ENCODE data around the gene PRTG.
"Not testable (repeated sequence)": the region's sequence is repeated elsewhere in the genome, so short reads cannot be mapped to it uniquely, and the experiment has no call there.

The PRTG gene, protein sequence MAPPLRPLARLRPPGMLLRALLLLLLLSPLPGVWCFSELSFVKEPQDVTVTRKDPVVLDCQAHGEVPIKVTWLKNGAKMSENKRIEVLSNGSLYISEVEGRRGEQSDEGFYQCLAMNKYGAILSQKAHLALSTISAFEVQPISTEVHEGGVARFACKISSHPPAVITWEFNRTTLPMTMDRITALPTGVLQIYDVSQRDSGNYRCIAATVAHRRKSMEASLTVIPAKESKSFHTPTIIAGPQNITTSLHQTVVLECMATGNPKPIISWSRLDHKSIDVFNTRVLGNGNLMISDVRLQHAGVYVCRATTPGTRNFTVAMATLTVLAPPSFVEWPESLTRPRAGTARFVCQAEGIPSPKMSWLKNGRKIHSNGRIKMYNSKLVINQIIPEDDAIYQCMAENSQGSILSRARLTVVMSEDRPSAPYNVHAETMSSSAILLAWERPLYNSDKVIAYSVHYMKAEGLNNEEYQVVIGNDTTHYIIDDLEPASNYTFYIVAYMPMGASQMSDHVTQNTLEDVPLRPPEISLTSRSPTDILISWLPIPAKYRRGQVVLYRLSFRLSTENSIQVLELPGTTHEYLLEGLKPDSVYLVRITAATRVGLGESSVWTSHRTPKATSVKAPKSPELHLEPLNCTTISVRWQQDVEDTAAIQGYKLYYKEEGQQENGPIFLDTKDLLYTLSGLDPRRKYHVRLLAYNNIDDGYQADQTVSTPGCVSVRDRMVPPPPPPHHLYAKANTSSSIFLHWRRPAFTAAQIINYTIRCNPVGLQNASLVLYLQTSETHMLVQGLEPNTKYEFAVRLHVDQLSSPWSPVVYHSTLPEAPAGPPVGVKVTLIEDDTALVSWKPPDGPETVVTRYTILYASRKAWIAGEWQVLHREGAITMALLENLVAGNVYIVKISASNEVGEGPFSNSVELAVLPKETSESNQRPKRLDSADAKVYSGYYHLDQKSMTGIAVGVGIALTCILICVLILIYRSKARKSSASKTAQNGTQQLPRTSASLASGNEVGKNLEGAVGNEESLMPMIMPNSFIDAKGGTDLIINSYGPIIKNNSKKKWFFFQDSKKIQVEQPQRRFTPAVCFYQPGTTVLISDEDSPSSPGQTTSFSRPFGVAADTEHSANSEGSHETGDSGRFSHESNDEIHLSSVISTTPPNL

GRCh38 chr15:55742927-55743728, at the start of gene PRTG:
Gene PRTG (minus strand): TSS chr15:55743152. CDS start chr15:55742931, 221 bp downstream.
- DNase-seq (ENCODE audit: low read depth in 2 of 2): no peak

GRCh38 chr15:55791551-55792400, 48.8 kb upstream of the PRTG start:
- DNase-seq (ENCODE audit: low read depth in 2 of 2): no peak

DNA sequence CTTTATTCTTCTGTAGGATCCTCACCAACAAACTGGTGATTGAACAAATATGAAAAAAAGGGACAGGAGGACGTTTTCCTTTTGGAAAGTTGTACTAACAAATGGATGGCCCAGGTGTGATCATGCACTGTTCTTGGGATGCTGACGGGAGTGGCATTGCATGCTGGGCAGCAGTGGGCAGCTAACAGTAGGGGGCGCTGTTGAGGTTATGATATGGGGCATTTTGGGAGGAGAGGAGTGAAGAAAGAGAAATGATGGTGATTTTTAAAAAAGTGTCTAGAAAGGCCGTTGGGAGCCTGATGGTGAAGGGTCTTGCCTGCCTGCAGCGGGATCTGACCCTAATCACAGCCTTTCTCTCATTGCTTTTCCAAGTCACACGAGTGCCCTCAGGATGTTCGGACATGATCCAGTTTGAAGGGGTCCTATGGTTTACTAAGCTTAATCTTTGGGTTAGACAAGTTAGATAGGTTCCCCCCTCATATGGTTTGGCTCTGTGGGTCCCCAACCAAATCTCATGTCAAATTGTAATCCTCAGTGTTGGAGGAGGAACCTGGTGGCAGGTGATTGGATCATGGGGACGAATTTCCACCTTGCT, 46.2 kb upstream of the PRTG start:
- DNase-seq (ENCODE audit: low read depth in 2 of 2): peak in 1 of 2 donors; percentile 19

GRCh38 chr15:55786341-55786740, 43.4 kb upstream of the PRTG start:
- no peak for DNase-seq (ENCODE audit: low read depth in 2 of 2)

DNA sequence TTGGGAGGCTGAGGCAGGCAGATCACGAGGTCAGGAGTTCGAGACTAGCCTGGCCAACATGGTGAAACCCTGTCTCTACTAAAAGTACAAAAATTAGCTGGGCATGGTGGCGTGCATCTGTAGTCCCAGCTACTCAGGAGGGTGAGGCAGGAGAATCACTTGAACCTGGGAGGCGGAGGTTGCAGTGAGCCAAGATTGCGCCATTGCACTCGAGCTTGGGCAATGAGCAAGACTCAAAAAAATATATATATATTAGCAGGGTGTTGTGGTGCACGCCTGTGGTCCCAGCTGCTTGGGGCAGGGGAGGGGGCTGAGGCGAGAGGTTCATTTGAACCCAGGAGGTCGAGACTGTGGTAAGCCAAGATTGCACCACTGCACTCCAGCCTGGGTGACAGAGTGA, 42.6 kb upstream of the PRTG start:
- DNase-seq (ENCODE audit: low read depth in 2 of 2): not testable (repeated sequence)

GRCh38 chr15:55784286-55784685, 41.3 kb upstream of the PRTG start:
- no peak for DNase-seq (ENCODE audit: low read depth in 2 of 2)

- DNase-seq (ENCODE audit: low read depth in 2 of 2): no peak
Measured at GRCh38 chr15:55782901-55783300, 39.9 kb upstream of the PRTG start.

DNA sequence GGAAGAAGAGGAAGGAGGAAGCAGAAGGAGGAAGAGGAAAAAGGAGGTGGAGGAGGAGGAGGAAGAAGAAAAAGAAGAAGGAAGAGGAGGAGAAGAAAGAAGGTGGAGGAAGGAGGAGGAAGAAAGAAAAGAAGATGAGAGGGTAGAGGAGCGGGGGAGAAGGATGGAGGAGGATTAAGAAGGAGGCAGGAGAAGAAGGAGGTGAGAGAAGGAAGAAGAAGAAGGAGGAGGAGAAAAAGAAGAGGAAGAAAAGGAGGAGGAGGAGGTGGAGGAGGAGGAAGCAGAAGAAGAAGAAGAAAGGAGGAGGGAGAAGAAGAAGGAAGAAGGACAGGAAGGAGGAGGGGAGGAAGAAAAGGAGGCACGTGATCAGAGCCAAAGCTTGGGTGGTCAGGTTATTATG, 37.3 kb upstream of the PRTG start:
- no peak for DNase-seq (ENCODE audit: low read depth in 2 of 2)

DNA sequence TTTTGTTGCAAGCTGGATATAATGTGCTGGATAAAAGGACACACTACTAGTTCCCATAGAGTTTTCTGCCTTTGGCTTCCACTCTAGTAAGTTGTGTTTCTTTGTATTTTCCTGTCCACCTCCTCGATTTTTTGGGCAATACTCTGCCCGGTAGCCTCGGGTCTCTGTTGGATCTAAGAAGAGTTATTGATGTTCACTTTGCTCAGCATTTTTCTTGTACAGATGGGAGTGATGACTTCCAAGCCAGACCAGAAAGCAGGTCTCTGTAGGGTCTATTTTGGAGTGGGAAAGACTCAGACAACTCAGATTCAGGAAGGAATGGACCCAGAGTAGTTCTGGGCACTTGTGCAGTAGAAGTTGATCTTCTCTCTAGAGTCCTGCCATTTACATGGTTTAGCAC, 36.0 kb upstream of the PRTG start:
- no peak for DNase-seq (ENCODE audit: low read depth in 2 of 2)

- DNase-seq (ENCODE audit: low read depth in 2 of 2): no peak
Measured at GRCh38 chr15:55775316-55775715, 32.4 kb upstream of the PRTG start.

GRCh38 chr15:55774113-55774970, 31.4 kb upstream of the PRTG start:
- peak in 1 of 2 donors; percentile 1 for DNase-seq (ENCODE audit: low read depth in 2 of 2)

- DNase-seq (ENCODE audit: low read depth in 2 of 2): no peak
Measured at GRCh38 chr15:55770806-55771205, 27.9 kb upstream of the PRTG start.

GRCh38 chr15:55770261-55770660, 27.3 kb upstream of the PRTG start:
- no peak for DNase-seq (ENCODE audit: low read depth in 2 of 2)

DNA sequence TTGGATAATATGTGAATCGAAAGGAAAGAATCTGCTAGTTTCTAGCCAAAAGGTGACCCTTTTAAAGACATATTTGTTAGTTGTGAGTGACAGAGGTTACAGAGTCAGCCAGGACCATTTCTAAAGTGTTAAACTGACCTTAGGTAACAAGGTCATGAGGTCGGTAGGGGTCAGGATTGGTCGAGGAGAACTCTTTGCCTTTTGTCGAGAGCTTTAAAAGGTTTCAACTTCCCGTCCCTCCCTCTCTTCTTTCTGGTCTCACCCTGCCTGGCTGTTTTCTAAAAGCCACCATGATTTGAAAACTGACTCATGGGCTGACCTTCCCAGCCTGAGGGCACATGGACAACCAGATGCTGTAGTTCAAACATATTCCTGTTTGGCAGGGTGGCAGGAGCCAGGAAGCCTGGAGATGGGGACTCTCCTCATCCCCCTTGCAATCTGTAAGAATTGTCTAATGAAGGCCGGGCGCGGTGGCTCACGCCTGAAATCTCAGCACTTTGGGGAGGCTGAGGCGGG, 25.8 kb upstream of the PRTG start:
- no peak for DNase-seq (ENCODE audit: low read depth in 2 of 2)

DNA sequence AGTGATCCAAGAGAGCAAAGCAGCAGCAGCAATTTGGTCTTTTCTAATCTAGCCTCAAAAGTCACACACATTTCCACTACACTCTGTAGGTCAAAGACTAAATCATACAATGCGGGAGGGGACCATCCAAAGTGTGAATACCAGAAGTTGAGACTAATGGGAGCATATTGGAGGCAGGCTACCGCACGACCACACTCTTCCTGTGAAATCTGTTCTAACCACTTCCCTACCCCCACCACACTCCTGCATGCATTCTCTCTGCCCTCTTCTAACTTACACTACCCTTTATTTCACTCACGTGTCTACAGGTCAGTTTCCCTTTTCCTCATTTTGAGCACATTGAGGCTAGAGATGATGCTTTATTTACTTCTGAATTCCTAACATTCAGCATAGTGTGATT, 23.7 kb upstream of the PRTG start:
- DNase-seq (ENCODE audit: low read depth in 2 of 2): no peak

DNA sequence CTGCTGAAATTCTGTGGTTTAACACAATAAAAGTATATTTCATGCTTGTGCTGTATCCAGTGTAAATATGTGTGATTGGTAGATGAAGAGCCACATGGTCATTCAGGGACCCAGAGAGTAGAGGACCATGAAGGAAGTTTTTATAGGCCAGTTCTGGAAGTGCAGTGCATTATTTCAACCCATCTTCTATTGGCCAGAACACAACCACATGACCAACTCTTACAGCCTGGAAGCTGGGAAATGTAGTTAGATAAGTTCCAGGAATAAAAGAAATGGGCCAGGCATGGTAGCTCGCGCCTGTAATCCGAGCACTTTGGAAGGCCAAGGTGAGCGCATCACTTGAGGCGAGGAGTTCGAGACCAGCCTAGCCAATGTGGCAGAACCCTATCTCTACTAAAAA, 21.4 kb upstream of the PRTG start:
- DNase-seq (ENCODE audit: low read depth in 2 of 2): no peak

GRCh38 chr15:55758580-55758986, 15.6 kb upstream of the PRTG start:
- no peak for DNase-seq (ENCODE audit: low read depth in 2 of 2)

DNA sequence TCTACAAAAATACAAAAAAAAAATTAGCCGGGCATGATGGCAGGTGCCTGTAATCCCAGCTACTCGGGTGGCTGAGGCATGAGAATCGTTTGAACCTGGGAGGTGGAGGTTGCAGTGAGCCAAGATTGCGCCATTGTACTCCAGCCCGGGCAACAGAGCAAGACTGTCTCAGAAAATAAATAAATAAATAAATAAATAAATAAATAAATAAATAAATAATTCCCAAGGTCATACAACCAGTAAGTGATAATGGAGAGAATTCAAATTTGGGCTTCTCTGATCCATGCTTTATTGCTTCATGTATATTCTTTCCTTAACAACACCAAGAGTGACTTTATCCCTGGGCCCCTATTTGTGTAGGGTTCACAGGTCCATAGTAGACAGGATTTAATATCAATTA, 10.5 kb upstream of the PRTG start:
- not testable (repeated sequence) for DNase-seq (ENCODE audit: low read depth in 2 of 2)

GRCh38 chr15:55750706-55751105, 7.8 kb upstream of the PRTG start:
- DNase-seq (ENCODE audit: low read depth in 2 of 2): no peak
